NCI-H2171 (cell line): ENCODE measurements around the gene CADPS.

Experiments
- DNase-seq: peaks from one replicate; lab custom pipeline; 2025; lab: John Stamatoyannopoulos, UW

CADPS gene

DNA sequence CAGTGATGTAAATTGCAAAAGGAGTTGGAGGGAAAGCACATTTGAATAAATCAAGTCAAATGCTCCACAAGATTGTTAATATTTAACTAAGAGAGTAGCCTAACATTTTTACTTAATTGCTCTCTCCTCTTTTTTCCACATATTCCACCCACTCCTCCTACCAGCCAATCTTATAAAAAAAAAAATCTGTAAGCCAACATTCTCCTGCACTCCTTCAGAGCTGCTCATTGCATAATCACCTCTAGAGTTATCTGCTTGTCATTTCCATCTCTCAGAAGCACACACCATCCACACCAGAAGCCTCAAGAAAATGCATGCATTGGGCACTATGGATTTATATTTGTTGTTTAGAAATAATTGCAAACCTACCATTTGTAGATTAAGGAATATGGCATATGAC lies 64.1 kb downstream of the CADPS start:
- DNase-seq, result no peak

DNA sequence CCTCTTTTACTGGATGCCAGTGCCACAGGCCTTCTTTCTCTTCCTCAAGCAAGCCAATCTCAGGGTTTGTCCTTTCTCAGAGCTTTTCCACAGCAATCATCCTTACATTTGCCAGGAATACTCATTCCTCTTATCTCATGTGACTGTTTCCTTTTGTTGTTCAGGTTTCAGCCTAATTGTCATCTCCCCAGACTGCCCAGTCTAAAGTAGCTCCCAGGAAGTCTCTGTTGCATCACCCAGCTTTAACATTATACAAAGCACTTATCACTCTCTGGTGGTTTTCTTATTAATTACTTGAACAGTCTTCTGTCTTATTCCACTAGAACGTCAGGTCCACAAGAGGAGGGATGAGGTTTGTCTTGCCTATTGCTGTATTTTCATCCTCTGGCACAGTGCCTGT lies 65.8 kb downstream of the CADPS start:
- DNase-seq, result no peak

DNA sequence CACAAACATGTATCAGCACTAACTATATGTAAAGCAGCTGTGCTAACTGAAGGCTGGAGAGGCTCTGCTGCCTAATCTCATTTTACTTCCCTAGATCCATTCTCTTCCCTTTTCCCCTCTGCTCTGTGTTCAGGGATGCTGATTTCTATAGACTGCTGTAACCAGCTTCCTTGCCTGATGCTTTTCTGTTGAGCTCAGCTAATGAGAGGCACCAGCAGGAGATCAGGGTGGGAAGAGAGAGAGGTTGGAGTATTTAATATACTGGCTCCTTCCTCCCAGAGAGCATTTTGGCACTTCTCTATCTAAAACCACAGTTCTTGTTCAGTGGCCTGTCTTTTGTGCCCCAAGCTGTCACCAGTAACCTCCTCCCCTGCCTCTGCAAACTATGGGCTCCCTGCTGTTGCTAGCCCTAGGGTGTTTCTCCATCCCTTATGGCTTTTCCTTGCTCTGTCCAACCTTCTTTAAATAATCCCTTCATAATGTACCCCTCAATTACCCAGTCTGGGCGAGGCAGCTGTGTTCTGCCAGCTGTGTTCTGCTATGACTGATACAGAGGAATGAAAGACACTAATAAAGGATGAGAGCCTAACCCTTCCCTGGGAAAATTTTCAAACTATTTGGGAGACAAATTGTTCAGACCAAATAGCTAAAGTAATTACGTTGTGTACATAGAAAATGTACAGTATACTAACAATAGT lies 69.5 kb downstream of the CADPS start:
- DNase-seq, result no peak

DNA sequence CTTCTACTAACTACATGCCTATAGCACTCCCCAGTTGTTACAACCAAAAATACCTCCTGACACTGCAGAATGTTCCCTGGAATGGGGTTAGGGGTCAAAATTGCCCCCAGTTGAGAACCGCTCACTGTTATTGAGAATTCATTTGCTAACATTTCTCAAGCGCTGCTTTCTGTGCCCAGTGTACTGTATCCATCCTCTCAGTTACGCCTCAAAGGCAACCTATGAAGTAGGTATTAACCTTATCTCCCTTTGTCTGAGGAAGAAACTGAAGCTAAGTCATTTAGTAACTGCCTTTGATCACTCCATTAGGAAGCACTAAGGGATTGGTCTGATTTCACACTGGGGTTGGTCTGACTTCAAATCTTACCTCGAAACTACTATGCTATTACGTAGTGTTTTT lies 70.1 kb downstream of the CADPS start:
- no peak for DNase-seq

DNA sequence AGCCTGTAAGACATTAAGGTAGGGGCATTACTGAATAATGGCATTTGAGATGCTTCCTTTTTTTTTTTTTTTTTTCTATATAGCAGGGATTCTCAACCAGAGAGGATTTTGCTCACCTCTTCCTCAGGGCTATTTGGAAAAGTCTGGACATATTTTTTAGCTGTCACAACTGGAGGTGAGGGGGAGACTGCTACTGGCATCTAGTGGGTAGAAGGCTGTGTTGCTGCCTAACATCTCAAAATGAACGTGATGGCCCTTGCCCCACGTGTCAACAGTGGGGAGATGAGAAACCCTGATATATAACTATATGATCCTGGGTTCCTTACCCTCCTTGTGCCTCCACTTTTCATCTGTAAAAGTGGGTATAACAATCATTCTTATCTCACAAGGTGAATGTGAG lies 71.9 kb downstream of the CADPS start:
- DNase-seq, result no peak

DNA sequence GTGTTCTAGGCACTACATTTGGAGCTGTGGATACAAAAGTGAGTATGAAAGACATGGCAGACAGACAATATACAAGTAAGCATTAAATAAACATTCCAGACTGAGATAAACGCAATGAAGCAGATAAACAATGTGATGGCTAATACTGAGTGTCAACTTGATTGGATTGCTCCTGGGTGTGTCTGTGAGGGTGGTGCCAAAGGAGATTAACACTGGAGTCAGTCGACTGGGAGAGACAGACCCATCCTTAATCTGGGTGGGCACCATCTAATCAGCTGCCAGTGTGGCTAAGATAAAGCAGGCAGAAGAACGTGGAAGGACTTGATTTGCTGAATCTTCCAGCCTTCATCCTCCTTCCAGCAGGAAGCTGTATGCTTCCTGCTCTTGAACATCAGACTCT lies 77.2 kb downstream of the CADPS start:
- DNase-seq, result no peak

DNA sequence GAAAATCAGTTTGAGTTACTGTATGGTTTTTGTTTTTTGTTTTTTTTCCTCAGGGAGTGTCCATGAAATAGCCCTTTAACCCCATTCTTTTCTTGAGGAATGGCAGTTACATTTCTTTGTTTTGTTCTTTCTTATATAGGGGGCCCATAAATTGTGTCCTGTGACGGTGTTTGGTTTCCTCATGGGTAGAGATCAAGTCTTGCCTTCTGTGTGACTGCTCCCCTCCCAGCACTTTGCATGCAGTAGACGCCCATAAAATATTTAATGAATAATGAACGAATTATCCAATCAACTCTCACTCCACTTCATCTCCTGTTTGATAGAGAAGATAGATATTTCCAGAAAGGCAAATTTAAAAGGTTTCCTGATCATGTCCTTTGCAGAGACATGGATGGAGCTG lies 78.1 kb downstream of the CADPS start:
- no peak for DNase-seq

DNA sequence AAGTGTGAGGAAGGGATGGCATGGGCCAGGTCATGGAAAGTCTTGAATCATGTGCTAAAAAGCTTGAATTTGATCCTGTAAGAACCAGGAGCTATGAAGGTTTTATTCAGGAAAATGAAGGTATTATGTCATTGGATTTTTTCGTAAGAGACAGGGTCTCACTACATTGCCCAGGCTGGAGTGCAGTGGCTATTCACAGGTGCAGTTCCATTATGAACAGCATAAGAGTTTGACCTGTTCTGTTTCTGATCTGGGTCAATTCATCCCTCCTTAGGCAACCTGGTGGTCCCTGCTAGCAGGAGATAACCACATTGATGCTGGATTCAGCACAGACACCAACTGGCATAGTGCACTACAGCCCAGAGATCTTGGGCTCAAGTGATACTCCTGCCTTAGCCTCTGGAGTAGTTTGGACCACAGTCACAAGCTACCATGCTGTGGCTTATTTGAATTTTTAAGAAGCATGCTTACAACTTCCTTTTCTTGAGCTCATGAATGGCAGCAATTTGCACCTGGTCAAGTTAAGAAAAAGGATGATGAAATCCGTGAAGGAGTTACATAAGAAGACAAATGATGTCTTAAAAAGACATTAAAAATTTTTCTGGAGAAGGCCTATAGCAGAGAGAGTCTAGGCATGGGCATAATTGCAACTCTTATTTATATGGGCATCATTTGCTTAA lies 79.1 kb downstream of the CADPS start:
- DNase-seq, result no peak

DNA sequence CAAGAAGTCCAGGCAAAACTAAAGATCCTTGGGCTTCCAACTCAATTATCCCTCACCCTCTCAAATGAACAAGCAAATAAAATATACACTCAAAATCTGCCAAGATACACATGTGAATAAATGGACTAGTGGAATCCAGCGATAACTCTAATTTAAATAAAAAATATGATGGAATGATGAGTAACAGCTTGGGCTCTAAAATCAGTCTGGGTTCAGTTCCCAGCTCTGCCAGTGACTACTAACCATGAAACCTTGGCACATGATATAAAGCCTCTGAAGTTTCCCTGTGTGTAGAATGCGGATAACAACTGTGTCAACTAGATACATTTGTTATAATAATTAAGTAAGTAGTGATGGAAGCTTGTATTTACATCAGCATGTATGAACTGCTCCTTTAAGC lies 81.3 kb downstream of the CADPS start:
- no peak for DNase-seq

DNA sequence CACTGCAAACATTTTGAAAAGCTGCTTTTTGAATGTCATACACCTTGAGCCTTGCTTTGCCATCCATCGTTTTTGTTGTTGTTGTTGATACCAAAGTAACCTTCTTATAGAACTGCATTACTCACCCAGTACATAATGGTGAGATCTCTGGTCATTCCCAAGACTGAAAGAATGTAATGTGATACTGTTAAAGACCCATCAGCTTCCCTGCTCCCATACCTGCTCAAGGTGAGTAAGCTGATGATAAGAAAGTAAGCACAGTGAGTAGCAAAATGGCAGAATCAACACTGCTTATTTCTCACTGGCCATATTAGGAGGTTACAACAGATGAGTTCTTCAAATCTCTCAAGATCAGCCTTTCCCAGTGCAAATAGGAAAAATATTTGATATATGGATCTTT lies 89.8 kb downstream of the CADPS start:
- no peak for DNase-seq

DNA sequence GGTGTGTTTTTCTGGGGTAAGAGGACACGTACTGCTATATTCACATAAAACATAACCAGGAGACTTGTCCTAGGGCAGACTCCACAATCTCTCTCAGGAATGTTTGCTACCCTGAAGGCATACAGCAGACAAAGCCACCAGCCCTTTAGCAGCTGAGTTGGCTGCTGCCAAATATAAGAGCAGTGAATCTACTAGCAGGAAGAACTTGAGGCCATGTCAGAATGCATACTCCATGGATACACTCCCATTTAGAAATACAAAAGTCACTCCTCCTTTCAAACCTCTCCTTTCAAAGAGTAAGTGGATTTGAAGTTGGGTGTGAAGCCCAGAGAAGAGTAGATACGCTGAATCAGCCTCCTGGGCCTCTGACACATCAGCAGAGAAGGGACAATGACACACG lies 94.1 kb downstream of the CADPS start:
- DNase-seq, result no peak

DNA sequence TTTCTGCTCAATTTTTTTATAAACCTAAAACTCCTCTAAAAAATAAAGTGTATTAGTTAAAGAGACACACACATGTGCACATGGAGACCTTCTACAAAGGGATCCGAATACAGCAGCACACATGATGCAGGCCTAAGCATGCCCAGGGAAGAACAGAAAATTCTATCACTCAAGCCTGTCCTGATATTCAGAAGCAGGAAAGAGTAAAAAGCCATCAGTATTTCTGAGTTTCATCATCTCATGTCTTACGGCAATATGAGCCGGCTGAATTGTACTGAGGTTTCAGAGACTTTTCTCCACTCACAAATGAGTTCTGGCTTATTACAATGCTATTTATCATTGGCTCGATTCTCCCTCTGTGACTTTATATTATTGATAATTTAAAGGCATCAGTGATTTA lies 97.5 kb downstream of the CADPS start:
- no peak for DNase-seq

DNA sequence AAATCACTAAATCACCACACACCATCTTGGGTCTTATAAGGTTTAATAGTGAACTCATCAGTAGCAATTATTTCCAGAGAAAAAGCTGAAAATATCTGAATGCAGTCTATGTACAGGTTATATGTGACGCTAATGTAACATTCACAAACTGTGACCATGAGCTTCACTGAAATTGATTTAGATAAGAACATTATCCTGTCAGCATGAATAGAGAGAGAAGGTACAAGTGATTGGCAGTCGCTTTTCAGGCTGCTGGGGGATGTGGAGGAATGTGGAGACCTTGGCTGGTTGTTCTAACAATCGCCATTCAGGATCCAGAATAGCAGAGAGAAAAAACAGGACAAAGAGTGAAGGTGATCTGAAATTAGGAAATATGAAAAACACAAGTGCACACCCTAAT lies 98.1 kb downstream of the CADPS start:
- DNase-seq, result no peak

DNA sequence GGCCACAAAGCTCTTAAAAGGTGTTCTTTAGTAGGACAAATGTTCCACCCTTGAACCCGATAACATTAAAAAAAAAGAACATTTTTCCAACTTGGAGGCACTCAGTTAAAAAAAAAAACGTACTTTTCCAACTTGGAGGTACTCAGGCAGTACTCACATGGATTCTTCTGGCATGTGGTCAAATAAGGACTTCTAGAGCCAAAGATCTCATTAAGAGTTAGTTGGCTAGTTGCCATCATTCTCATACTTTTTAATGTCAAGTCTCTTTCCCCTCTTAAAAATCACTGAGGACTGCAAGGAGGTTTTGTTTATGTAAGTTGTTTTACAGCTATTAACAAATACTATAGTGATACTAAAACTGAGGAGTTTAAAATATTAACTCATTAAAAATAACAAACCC lies 101.0 kb downstream of the CADPS start:
- no peak for DNase-seq

DNA sequence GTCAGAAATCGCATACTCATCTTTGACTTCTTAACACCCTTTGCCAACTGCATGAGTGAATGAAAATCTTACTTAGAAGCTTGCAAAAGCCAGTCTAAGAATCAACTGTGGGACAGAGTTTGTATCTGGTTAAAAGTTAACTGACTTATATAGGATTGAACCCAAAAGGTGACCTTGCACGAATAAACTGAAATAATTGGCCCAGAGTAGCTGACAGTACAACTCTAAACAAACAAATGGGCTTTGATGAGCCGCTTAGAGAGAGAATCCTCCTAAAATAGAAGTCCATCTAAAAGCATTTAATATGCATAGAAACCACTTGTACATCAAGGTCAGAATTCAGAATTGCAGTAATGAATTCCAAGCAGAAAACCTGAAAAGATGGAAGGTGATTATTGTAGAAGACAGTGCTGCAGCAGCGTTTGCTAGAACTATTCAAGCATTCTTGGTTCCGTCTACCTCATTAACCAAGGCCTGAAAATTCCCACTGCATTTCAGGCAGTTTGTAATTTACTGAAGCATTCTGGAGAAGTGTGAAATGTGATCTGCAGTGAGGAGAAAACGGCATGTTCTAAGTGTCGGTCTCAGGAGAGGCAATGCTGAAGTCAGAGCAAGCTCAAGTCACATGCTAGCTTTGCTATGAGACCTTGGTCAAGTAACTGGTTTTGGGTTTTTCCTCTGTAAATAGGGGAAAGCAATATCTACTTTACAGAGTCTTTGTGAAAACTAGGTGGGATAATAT lies 103.7 kb downstream of the CADPS start:
- DNase-seq, result peak; percentile 16

DNA sequence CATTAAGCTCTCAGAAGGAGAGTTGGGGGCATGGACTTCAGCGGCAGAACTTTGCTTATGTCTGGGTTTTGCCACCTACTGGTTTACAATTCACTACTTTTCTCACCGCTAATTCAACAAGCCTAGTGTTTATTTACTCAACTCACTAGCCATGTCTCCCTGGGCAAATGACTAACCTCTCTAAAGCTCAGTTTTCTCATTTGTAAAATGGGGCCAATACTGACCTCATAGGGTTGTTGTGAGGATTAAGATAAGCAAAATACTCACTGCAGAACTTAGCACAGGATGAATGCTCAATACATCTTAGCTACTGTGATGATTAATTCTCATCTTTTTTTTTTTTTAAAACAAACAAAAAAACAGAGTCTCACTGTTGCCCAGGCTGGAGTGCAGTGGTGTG lies 106.3 kb downstream of the CADPS start:
- DNase-seq, result no peak

DNA sequence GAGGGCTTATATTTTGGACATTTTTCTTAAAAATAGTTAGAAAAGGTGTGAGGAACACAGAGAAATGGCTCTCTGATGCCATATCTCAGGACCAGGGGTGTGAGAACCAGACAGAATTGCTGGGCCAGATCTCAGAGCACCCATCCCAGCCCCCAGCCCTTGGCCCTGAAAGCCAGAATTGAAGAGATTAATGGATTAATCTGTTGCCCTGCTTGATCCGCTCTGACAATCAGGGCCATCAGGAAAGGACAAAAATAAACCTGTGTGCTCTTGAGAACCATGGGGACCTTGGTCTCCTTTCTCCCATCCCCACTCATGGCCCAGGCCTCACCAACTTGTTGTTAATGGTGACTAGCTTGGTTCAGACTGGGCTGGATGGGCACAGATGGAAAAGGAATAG lies 113.5 kb downstream of the CADPS start:
- DNase-seq, result no peak

DNA sequence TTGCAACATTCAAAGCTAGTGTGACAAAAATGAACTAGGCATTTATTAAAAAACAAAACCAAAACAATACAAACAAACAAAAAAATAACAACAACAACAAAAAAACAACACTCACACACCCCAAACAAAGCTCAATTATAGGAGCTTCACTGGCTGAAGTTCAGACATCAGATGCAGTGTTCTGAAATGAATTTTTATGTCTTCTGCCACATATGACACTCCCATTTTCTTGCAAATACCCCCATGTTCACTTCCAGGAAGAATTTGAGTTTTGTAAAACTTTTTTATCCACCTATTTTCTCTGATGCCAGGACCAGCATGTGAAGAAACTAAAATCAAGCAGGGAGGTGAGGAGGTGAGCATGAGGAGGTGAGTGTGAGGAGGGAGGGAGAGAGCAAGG lies 113.9 kb downstream of the CADPS start:
- DNase-seq, result no peak

DNA sequence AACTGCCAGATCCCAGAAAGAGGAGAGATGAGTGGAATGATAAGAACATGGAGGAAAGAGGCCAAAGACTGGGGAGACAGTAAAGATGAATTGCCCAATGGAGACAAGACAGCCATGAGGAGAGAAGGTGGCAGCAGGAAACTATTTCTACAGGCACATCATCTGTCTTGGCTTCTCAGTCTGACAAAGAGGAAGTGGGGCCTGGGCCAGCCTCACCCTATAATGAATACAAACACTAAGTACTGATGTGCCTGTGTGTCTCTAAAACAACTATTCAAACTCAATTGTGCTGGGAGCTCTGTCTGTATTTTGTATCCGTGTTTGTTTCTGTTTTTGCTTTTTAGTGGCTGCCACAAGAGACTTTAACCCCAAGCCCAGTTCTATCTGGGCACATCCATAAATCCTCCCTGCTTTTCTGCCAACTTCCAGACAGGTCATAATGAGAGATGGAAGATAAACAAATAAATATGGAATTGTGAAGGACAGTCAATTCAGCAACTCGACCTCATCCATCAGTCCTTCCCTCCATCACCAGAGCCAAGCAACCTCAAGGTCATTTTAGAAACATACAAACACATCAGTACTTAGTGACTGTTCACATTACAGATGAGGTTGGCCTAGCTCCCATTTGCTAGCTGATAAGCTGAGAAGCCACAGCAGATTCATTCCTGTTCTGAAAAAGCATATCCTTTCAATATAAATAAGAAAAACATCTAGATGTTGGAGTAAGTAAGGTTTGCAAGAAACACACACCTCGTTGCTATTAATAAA lies 116.7 kb downstream of the CADPS start:
- no peak for DNase-seq

DNA sequence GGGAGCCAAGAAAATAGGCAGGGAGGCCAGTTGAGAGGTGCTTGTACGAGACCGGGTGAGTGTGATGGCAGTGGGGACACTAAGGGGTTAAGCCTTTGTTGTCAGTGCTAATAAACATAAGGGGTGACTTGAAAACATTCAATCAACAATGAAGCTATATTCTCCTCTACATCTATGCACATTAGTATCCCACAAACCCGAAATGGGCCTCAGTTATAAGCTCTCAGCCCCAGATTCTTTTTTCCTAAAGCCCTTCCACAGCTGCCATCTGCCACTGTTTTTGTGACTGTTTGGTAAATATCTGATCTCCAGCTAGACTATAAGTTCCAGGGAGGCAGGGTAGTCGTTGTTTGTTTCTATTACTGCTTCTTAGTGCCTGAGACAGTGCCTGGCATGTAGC lies 118.2 kb downstream of the CADPS start:
- no peak for DNase-seq

DNA sequence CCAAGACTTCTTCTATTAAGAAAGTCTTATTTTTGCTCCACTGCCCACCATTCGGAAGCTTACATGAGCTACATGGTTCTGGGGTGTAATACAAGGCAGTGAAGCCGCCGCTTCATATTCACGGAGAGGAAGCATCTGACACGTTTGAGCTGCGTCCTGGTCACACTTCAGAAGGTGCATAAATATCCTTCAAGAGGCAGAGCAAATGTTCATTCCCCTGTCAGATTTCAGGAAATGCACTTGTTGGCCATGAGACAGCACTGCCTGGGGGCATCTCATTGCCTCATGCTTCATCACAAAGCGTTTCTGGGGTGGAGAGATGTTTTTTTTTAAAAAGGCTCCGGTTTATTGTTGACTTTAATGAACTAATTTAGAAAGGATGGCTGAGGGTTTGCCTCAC lies 119.9 kb downstream of the CADPS start:
- no peak for DNase-seq

DNA sequence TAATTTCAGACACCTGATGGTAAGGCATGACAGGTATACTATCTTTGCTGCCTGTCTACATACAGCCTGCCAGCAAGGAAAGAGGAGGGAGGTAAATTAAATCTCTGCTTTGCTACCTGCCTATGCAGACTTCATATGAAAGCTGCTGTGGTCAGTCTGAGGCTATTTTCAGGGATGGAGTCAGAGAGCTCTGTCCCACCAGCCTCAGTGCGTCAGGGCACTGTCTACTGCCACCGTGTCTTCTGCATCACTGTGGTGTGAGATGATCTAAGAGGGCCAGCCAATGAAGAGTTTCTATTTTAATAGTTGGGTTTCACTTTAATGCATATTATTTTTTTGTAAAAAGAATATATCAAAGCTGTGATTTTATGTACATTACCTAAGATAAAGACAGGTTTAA lies 125.6 kb downstream of the CADPS start:
- no peak for DNase-seq

DNA sequence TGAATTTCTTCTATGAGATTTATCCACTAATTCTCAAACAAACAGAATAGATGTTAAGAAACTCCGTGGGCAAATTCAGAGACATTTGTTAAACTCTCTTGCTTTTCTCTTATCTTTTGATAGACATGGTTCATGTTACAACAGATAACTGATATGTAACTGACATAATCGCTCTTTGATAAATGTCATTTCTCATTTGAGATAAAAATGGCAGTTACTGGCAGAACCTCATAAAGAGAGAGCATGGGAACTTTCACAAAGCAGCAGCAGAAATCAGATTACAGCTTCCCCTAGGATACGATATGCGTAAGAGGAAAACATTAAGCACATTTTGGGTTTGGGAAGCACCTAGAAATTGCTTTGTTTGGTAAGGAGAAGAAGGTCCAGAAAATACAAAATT lies 126.1 kb downstream of the CADPS start:
- no peak for DNase-seq
